ENCODE results near the gene PANK2.

GRCh38 chr20:3966571-3966970 is 77.4 kb downstream of the PANK2 start:
- TF ChIP-seq CTCF (IDR thresholded peaks at IDR 0.05 in 2 of 3, conservative IDR thresholded peaks at IDR 0.05 in 1 of 3; ENCODE audit: borderline replicate concordance in 1 of 3, insufficient read depth in 1 of 3, low read depth in 2 of 3, low read length in 2 of 3) (no peak), POLR2A (IDR thresholded peaks at IDR 0.05; ENCODE audit: borderline replicate concordance, extremely low read depth, insufficient read depth, insufficient read length) (no peak), YY1 (IDR thresholded peaks at IDR 0.05; ENCODE audit: extremely low read depth, insufficient replicate concordance, low read depth, low read length) (no peak), ZFX (IDR thresholded peaks at IDR 0.05) (no peak)
